PFSK-1 (cell line): Measurements from ENCODE around the gene PSMB9.

Experiments used
- FOXP2 ChIP-seq: optimal IDR thresholded peaks from 2 replicates; pipeline ENCODE3; 2011; ENCODE audit warnings: borderline replicate concordance, control low read depth, inconsistent platforms; ENCODE audit not compliant: insufficient read depth; ENCODE audit errors: extremely low read length, extremely low read depth
- POLR2AphosphoS5 ChIP-seq: IDR thresholded peaks from 2 replicates; pipeline ENCODE4 v1.6.1; 2012; ENCODE audit warnings: low read depth, mild to moderate bottlenecking, control low read depth, low read length, moderate library complexity
- REST ChIP-seq, 2 experiments: IDR thresholded peaks; 2 replicates each; pipeline versions ENCODE4 v1.6.1 to v1.8.0; 2011 to 2012; ENCODE audit warnings: low read depth in 2 of 2, low read length in 2 of 2, control low read depth in 1 of 2, inconsistent platforms in 1 of 2, mild to moderate bottlenecking in 1 of 2, moderate library complexity in 1 of 2; ENCODE audit not compliant: insufficient read depth in 1 of 2
- SIN3A ChIP-seq: IDR thresholded peaks from 2 replicates; pipeline ENCODE4 v1.6.1; 2012; ENCODE audit warnings: mild to moderate bottlenecking, low read length, moderate library complexity, borderline replicate concordance; ENCODE audit not compliant: insufficient read depth
- TAF1 ChIP-seq: IDR thresholded peaks from 2 replicates; pipeline ENCODE4 v1.6.1; 2012; ENCODE audit warnings: low read length, control low read depth, borderline replicate concordance; ENCODE audit not compliant: insufficient read depth

Gene PSMB9

GRCh38 chr6:32842690-32843089 is 11.3 kb upstream of the PSMB9 start:
- TF ChIP-seq TAF1 (no peak), SIN3A (no peak), FOXP2 (no peak), REST (IDR thresholded peaks at IDR 0.05; ENCODE audit: insufficient read depth in 1 of 2, low read depth in 2 of 2, low read length in 2 of 2) (no peak), POLR2AphosphoS5 (no peak)

GRCh38 chr6:32843331-32843978 is 10.5 kb upstream of the PSMB9 start:
- TF ChIP-seq TAF1 (no peak), REST (IDR thresholded peaks at IDR 0.05; ENCODE audit: insufficient read depth in 1 of 2, low read depth in 2 of 2, low read length in 2 of 2) (no peak), FOXP2 (no peak), POLR2AphosphoS5 (no peak), SIN3A (no peak)

- no peak for TF ChIP-seq SIN3A
- TF ChIP-seq REST (IDR thresholded peaks at IDR 0.05; ENCODE audit: insufficient read depth in 1 of 2, low read depth in 2 of 2, low read length in 2 of 2): no peak
- no peak for TF ChIP-seq TAF1
Measured at GRCh38 chr6:32843979-32844838, 9.8 kb upstream of the PSMB9 start, which contains the start of gene PSMB8. PSMB8 (minus strand) TSS chr6:32844047; CDS start chr6:32843996, 51 bp downstream.

- TF ChIP-seq FOXP2 (no peak), TAF1 (no peak), SIN3A (no peak), POLR2AphosphoS5 (no peak), REST (IDR thresholded peaks at IDR 0.05; ENCODE audit: insufficient read depth in 1 of 2, low read depth in 2 of 2, low read length in 2 of 2) (no peak)
Measured at GRCh38 chr6:32844839-32845383, 9.1 kb upstream of the PSMB9 start.
